ENCODE measurements around the gene MYPOP.

- TF ChIP-seq EP300 (IDR thresholded peaks at IDR 0.05; ENCODE audit: low read length) = no peak
- TF ChIP-seq EZH2 (IDR thresholded peaks at IDR 0.05; ENCODE audit: borderline replicate concordance, low read depth, low read length) = no peak
- no peak for TF ChIP-seq USF2 (CRISPR knock-in tag; IDR thresholded peaks at IDR 0.05)
- TF ChIP-seq IRF2 (CRISPR knock-in tag; IDR thresholded peaks at IDR 0.05) = no peak
- no peak for TF ChIP-seq ZNF134 (CRISPR knock-in tag; conservative IDR thresholded peaks at IDR 0.05)
- TF ChIP-seq TOE1 (IDR thresholded peaks at IDR 0.05; ENCODE audit: borderline replicate concordance) = no peak
- TF ChIP-seq TOE1 (CRISPR knock-in tag; IDR thresholded peaks at IDR 0.05; ENCODE audit: borderline replicate concordance, low read depth) = no peak
- no peak for TF ChIP-seq SRSF9 (IDR thresholded peaks at IDR 0.05; ENCODE audit: borderline replicate concordance, low read depth, low read length)
- no peak for TF ChIP-seq ZNF217 (CRISPR knock-in tag; IDR thresholded peaks at IDR 0.05)
- no peak for TF ChIP-seq HCFC1 (IDR thresholded peaks at IDR 0.05; ENCODE audit: low read depth, low read length)
- no peak for TF ChIP-seq CC2D1A (IDR thresholded peaks at IDR 0.05)
- no peak for TF ChIP-seq RERE (CRISPR knock-in tag; IDR thresholded peaks at IDR 0.05; ENCODE audit: borderline replicate concordance)
- no peak for TF ChIP-seq SMARCC2 (IDR thresholded peaks at IDR 0.05; ENCODE audit: low read depth)
- no peak for TF ChIP-seq RFX1 (IDR thresholded peaks at IDR 0.05)
- no peak for TF ChIP-seq ZNF311 (CRISPR knock-in tag; IDR thresholded peaks at IDR 0.05)
Measured at GRCh38 chr19:45863335-45863839, 39.0 kb downstream of the MYPOP start.
